ES-I3 (cell line): ENCODE results near the gene MYLK4.

Experiments used
- H3K36me3 ChIP-seq: 2 replicates; pipeline ENCODE4 v1.6.1; 2013; ENCODE audit warnings: mild to moderate bottlenecking, low read length, control low read depth, moderate library complexity; ENCODE audit not compliant: insufficient read depth
- H3K4me1 ChIP-seq: 2 replicates; pipeline ENCODE4 v1.6.1; 2013; ENCODE audit warnings: mild to moderate bottlenecking, control low read depth, low read length; ENCODE audit not compliant: insufficient read depth
- H3K9ac ChIP-seq: 2 replicates; pipeline ENCODE4 v1.6.1; 2013; ENCODE audit warnings: low read depth, mild to moderate bottlenecking, low read length, moderate library complexity
- H3K9me3 ChIP-seq: 2 replicates; pipeline ENCODE4 v1.6.1; 2013; ENCODE audit warnings: mild to moderate bottlenecking, low read length, moderate library complexity; ENCODE audit not compliant: control insufficient read depth, insufficient read depth

The MYLK4 gene

GRCh38 chr6:2750832-2751231 lies at the start of gene MYLK4:
TSS of gene MYLK4 (minus strand) at chr6:2750922. CDS start at chr6:2749294, 1,628 bp downstream.
- Histone ChIP-seq H3K36me3 (no peaks in the 10 kb centered on the region), H3K4me1 (no peaks in the 10 kb centered on the region), H3K9me3 (no peaks in the 10 kb centered on the region), H3K9ac (no peak within 1 kb of the TSS)

- H3K9ac ChIP-seq = no peak overlapping the region
- no peaks in the 10 kb centered on the region for H3K36me3 ChIP-seq
- no peaks in the 10 kb centered on the region; the same call in 1 of the 2 replicates for H3K4me1 ChIP-seq
- no peaks in the 10 kb centered on the region for H3K9me3 ChIP-seq
These were observed 49.3 kb upstream of the MYLK4 start for GRCh38 chr6:2799936-2800527.

- no peaks in the 10 kb centered on the region for H3K36me3 ChIP-seq
- H3K9me3 ChIP-seq = no peaks in the 10 kb centered on the region
- no peak overlapping the region for H3K9ac ChIP-seq
- no peaks in the 10 kb centered on the region; the same call in 1 of the 2 replicates for H3K4me1 ChIP-seq
These were observed 47.9 kb upstream of the MYLK4 start for GRCh38 chr6:2798586-2799134.

- Histone ChIP-seq H3K9ac (no peak overlapping the region), H3K36me3 (no peaks in the 10 kb centered on the region), H3K4me1 (no peaks in the 10 kb centered on the region; the same call in 1 of the 2 replicates)
These were observed 46.9 kb upstream of the MYLK4 start for GRCh38 chr6:2797564-2798031.

GRCh38 chr6:2796861-2797260 lies 46.1 kb upstream of the MYLK4 start:
- Histone ChIP-seq H3K36me3 (no peaks in the 10 kb centered on the region), H3K9me3 (no peaks in the 10 kb centered on the region), H3K9ac (no peak overlapping the region), H3K4me1 (no peaks in the 10 kb centered on the region; the same call in 1 of the 2 replicates)

More at GRCh38 chr6:2797564-2798031, 46.9 kb upstream of the MYLK4 start:
- no peaks in the 10 kb centered on the region for H3K9me3 ChIP-seq

- H3K9me3 ChIP-seq = no peaks in the 10 kb centered on the region
- no peaks in the 10 kb centered on the region for H3K36me3 ChIP-seq
- H3K9ac ChIP-seq = no peak overlapping the region
- H3K4me1 ChIP-seq = peaks cover 2% of the 10 kb centered on the region
These were observed 45.2 kb upstream of the MYLK4 start for GRCh38 chr6:2795956-2796355.

GRCh38 chr6:2795162-2795561 lies 44.4 kb upstream of the MYLK4 start:
- no peaks in the 10 kb centered on the region for H3K9me3 ChIP-seq
- H3K36me3 ChIP-seq = no peaks in the 10 kb centered on the region
- peaks cover 8% of the 10 kb centered on the region for H3K4me1 ChIP-seq
- no peak overlapping the region for H3K9ac ChIP-seq

GRCh38 chr6:2794171-2794730 lies 43.5 kb upstream of the MYLK4 start:
- Histone ChIP-seq H3K9me3 (no peaks in the 10 kb centered on the region), H3K4me1 (peaks cover 8% of the 10 kb centered on the region), H3K9ac (no peak overlapping the region)

GRCh38 chr6:2793534-2794151 lies 42.9 kb upstream of the MYLK4 start:
- Histone ChIP-seq H3K9me3 (no peaks in the 10 kb centered on the region), H3K36me3 (no peaks in the 10 kb centered on the region), H3K4me1 (peaks cover 8% of the 10 kb centered on the region), H3K9ac (no peak overlapping the region)

More at GRCh38 chr6:2794171-2794730, 43.5 kb upstream of the MYLK4 start:
- H3K36me3 ChIP-seq = no peaks in the 10 kb centered on the region

GRCh38 chr6:2792330-2793110 lies 41.8 kb upstream of the MYLK4 start:
- no peaks in the 10 kb centered on the region for H3K9me3 ChIP-seq
- no peaks in the 10 kb centered on the region for H3K36me3 ChIP-seq
- peaks cover 8% of the 10 kb centered on the region for H3K4me1 ChIP-seq
- H3K9ac ChIP-seq = no peak overlapping the region

- Histone ChIP-seq H3K9me3 (no peaks in the 10 kb centered on the region), H3K36me3 (no peaks in the 10 kb centered on the region), H3K4me1 (peaks cover 8% of the 10 kb centered on the region), H3K9ac (no peak overlapping the region)
These were observed 40.8 kb upstream of the MYLK4 start for GRCh38 chr6:2791450-2791974.

GRCh38 chr6:2790588-2791449 lies 40.1 kb upstream of the MYLK4 start:
- Histone ChIP-seq H3K9ac (no peak overlapping the region), H3K4me1 (peaks cover 8% of the 10 kb centered on the region), H3K9me3 (no peaks in the 10 kb centered on the region), H3K36me3 (no peaks in the 10 kb centered on the region)

- Histone ChIP-seq H3K36me3 (no peaks in the 10 kb centered on the region), H3K9ac (no peak overlapping the region), H3K4me1 (peaks cover 11% of the 10 kb centered on the region), H3K9me3 (no peaks in the 10 kb centered on the region)
These were observed 35.5 kb upstream of the MYLK4 start for GRCh38 chr6:2786269-2786668.
